ENCODE data around the gene KRTAP4-1.
"Not testable (repeated sequence)": the region's sequence is repeated elsewhere in the genome, so short reads cannot be mapped to it uniquely, and the experiment has no call there.

KRTAP4-1 gene

GRCh38 chr17:41150026-41150425 is 34.7 kb downstream of the KRTAP4-1 start:
- DNase-seq, result no peak
- TF ChIP-seq GATA1 (IDR thresholded peaks at IDR 0.05; ENCODE audit: low read depth, low read length) (no peak), POLR2A (IDR thresholded peaks at IDR 0.05; ENCODE audit: low read length) (no peak)

GRCh38 chr17:41149652-41149985 is 35.1 kb downstream of the KRTAP4-1 start, which contains the start of gene KRTAP4-5:
Gene KRTAP4-5, minus strand, starts transcription at chr17:41149825. Its CDS starts 58 bp downstream, at chr17:41149767.
- no peak for DNase-seq
- no peak for TF ChIP-seq POLR2A (IDR thresholded peaks at IDR 0.05; ENCODE audit: low read length)
- TF ChIP-seq GATA1 (IDR thresholded peaks at IDR 0.05; ENCODE audit: low read depth, low read length), result no peak

- not testable (repeated sequence) for DNase-seq
Observed at GRCh38 chr17:41148971-41149651, 35.6 kb downstream of the KRTAP4-1 start.

- no peak for DNase-seq
- TF ChIP-seq GATA1 (IDR thresholded peaks at IDR 0.05; ENCODE audit: low read depth, low read length), result no peak
- no peak for TF ChIP-seq POLR2A (IDR thresholded peaks at IDR 0.05; ENCODE audit: low read length)
Observed at GRCh38 chr17:41147531-41148204, 37.0 kb downstream of the KRTAP4-1 start.

GRCh38 chr17:41145261-41145660 is 39.5 kb downstream of the KRTAP4-1 start:
- DNase-seq, result no peak
- TF ChIP-seq GATA1 (IDR thresholded peaks at IDR 0.05; ENCODE audit: low read depth, low read length) (no peak), POLR2A (IDR thresholded peaks at IDR 0.05; ENCODE audit: low read length) (no peak)

- TF ChIP-seq POLR2A (IDR thresholded peaks at IDR 0.05; ENCODE audit: low read length) (no peak), GATA1 (IDR thresholded peaks at IDR 0.05; ENCODE audit: low read depth, low read length) (no peak)
- DNase-seq, result no peak
Observed at GRCh38 chr17:41144846-41145245, 39.9 kb downstream of the KRTAP4-1 start.

- TF ChIP-seq POLR2A (IDR thresholded peaks at IDR 0.05; ENCODE audit: low read length) (no peak), GATA1 (IDR thresholded peaks at IDR 0.05; ENCODE audit: low read depth, low read length) (no peak)
- no peak for DNase-seq
Observed at GRCh38 chr17:41141361-41141760, 43.4 kb downstream of the KRTAP4-1 start.

- no peak for TF ChIP-seq GATA1 (IDR thresholded peaks at IDR 0.05; ENCODE audit: low read depth, low read length)
- TF ChIP-seq POLR2A (IDR thresholded peaks at IDR 0.05; ENCODE audit: low read length), result no peak
- DNase-seq, result no peak
Observed at GRCh38 chr17:41140360-41141131, 44.2 kb downstream of the KRTAP4-1 start, which contains the start of gene KRTAP4-6. Gene KRTAP4-6, minus strand, starts transcription at chr17:41140544. Its CDS starts 57 bp downstream, at chr17:41140487.

GRCh38 chr17:41139865-41140264 is 44.8 kb downstream of the KRTAP4-1 start:
- not testable (repeated sequence) for DNase-seq

Data from erythroblast (primary cell).